BLaER1 treated with 17β-estradiol and CSF1 and Interleukin-3, amounts not matched to agents 10 nM and 100 nM (cell line): ENCODE measurements around the gene STMN3.
"Not testable (repeated sequence)": the region's sequence is repeated elsewhere in the genome, so short reads cannot be mapped to it uniquely, and the experiment has no call there.

Experiments used
- H3K27ac ChIP-seq, 11 experiments: shearing (Covaris generic); formaldehyde crosslinking; 2 replicates each; pipeline ENCODE4 v1.8.1; 2022
- H3K27me3 ChIP-seq, 11 experiments: shearing (Covaris generic); formaldehyde crosslinking; 2 replicates each; pipeline ENCODE4 v1.8.1; 2022
- H3K36me3 ChIP-seq, 11 experiments: shearing (Covaris generic); formaldehyde crosslinking; 2 replicates each; pipeline ENCODE4 v1.8.1; 2022
- H3K4me1 ChIP-seq, 10 experiments: shearing (Covaris generic); formaldehyde crosslinking; 2 replicates each; pipeline ENCODE4 v1.8.1; 2022
- H3K4me2 ChIP-seq, 11 experiments: shearing (Covaris generic); formaldehyde crosslinking; 2 replicates each; pipeline ENCODE4 v1.8.1; 2022
- H3K4me3 ChIP-seq, 10 experiments: shearing (Covaris generic); formaldehyde crosslinking; 2 replicates each; pipeline ENCODE4 v1.8.1; 2022
- H3K9ac ChIP-seq, 11 experiments: shearing (Covaris generic); formaldehyde crosslinking; 2 replicates each; pipeline ENCODE4 v1.8.1; 2022
- H3K9me3 ChIP-seq, 11 experiments: shearing (Covaris generic); formaldehyde crosslinking; replicated peaks in 1 of 11; 2 replicates each; pipeline ENCODE4 v1.8.1; 2022
- H4K20me1 ChIP-seq, 11 experiments: shearing (Covaris generic); formaldehyde crosslinking; 2 replicates each; pipeline ENCODE4 v1.8.1; 2022
- Cebpa-rat ChIP-seq, 11 experiments: shearing (Covaris generic); IDR thresholded peaks; 2 replicates each; pipeline ENCODE4 v1.8.1; 2022

Gene STMN3

DNA sequence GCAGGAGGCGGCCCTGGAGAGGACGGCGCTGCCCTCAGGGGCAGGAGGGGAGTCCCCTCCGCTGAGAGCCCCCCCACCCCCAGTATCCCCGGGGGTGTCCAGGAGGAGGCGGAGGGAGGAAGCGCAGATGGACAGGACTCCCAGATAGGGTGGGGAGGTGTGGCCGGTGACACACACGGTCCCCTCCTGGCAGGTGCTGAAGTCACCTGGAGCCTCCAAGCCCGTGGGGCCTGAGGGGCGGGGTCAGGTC, 1.4 kb downstream of the STMN3 start:
- Histone ChIP-seq H3K4me1 (peaks cover 31 to 66% (median 61%) of the 10 kb centered on the region in 10 experiments), H3K4me3 (peak overlapping the region; percentile 66 to 94 (median 88)), H4K20me1 (peaks cover 0 to 49% (median 45%) of the 10 kb centered on the region in 11 experiments; a peak in 20 of 22 replicates), H3K4me2 (peak overlapping the region; percentile 93 to 99 (median 98)), H3K27ac (peak overlapping the region in 8 of 11 experiments; percentile 73 to 82 (median 79); a peak in 11 of 22 replicates), H3K27me3 (peaks cover 0 to 10% (median 0%) of the 10 kb centered on the region in 11 experiments; a peak in 2 of 22 replicates), H3K36me3 (peaks cover 0 to 14% (median 11%) of the 10 kb centered on the region in 11 experiments; a peak in 8 of 22 replicates), H3K9ac (peak overlapping the region; percentile 69 to 89 (median 82); a peak in 19 of 22 replicates), H3K9me3 (no peaks in the 10 kb centered on the region)
- TF ChIP-seq Cebpa-rat (IDR thresholded peaks at IDR 0.05) = no peak

DNA sequence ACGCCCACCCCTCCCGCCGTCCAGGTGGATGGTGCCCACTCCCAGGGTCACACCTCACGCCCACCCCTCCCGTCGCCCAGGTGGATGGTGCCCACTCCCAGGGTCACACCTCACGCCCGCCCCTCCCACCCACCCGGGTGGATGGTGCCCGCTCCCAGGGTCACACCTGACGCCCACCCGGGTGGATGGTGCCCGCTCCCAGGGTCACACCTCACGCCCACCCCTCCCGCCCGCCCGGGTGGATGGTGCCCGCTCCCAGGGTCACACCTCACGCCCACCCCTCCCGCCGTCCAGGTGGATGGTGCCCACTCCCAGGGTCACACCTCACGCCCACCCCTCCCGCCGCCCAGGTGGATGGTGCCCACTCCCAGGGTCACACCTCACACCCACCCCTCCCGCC, 2.7 kb downstream of the STMN3 start:
- not testable (repeated sequence) for H3K27ac ChIP-seq, H3K9me3 ChIP-seq, H3K9ac ChIP-seq, H3K4me2 ChIP-seq, H3K4me3 ChIP-seq
- Histone ChIP-seq H3K36me3 (peaks cover 0 to 21% (median 12%) of the 10 kb centered on the region in 11 experiments; a peak in 8 of 22 replicates), H3K27me3 (peaks cover 0 to 10% (median 0%) of the 10 kb centered on the region in 11 experiments; a peak in 2 of 22 replicates), H3K4me1 (peaks cover 25 to 64% (median 48%) of the 10 kb centered on the region in 10 experiments), H4K20me1 (peaks cover 0 to 50% (median 45%) of the 10 kb centered on the region in 11 experiments; a peak in 20 of 22 replicates)

DNA sequence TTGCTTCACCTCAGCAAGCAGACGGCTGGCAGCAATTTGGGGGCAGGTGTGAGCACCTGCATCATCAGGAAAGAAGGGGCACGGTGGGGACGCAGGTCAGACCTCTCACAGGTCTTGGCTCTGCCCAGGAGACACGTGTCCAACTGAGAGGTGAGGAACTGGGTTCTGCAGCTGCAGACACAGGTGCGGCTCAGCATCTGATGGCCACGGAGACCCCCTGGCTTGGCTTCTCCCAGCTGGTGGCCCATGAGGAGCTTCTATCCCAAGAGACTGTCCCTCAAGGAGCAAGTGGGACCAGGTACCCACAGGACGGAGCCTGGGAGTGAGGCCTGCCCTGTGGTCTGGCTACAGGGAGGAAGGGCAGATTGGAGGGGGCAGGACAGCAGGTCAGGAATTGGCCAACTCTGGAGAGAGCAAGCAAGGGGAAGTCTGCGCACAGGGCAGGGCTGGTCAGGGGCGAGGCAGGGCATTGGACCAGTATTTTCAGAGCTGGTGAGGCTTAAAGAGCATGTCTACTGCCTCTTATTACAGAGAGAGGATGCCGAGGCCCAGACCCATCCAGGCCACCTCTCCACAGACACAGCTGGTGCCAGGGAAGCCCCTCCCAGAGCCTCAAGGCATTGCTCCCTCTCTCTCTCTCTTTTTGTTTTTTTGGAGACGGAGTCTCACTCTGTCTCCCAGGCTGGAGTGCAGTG, 4.2 kb downstream of the STMN3 start:
- peaks cover 0 to 25% (median 12%) of the 10 kb centered on the region in 11 experiments; a peak in 14 of 22 replicates for H3K36me3 ChIP-seq

DNA sequence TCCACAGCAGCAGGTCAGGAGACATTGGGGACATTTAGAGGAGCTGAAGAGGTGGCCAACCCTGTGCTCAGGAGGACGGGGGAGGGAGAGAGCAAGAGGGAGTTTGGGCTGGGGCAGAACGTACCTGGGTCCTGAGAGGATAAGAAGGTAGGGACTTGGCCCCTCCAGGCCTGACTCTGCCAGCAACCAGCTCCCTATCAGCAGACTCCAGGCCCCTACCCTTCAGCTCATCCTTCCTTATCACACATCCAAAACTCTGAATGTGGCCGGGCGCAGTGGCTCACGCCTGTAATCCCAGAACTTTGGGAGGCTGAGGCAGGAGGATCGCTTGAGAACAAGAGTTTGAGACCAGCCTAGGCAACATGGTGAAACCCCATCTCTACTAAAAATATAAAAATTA, 5.0 kb downstream of the STMN3 start:
- Histone ChIP-seq H3K27ac (no peak overlapping the region), H3K4me2 (peak overlapping the region in 1 of 11 experiments; percentile 36; a peak in 1 of 22 replicates), H3K4me1 (peaks cover 8 to 47% (median 31%) of the 10 kb centered on the region in 10 experiments; a peak in 19 of 20 replicates), H3K36me3 (peaks cover 0 to 34% (median 13%) of the 10 kb centered on the region in 11 experiments; a peak in 15 of 22 replicates), H3K9me3 (no peaks in the 10 kb centered on the region), H4K20me1 (peaks cover 0 to 50% (median 45%) of the 10 kb centered on the region in 11 experiments; a peak in 20 of 22 replicates), H3K9ac (0 out of 22 replicates have a peak overlapping the region, but pooled peaks of 1 of the 11 experiments have one; percentile 24), H3K27me3 (peaks cover 0 to 10% (median 0%) of the 10 kb centered on the region in 11 experiments; a peak in 2 of 22 replicates), H3K4me3 (no peak overlapping the region)
- TF ChIP-seq Cebpa-rat (IDR thresholded peaks at IDR 0.05) = no peak

More for the DNA sequence above, 4.2 kb downstream of the STMN3 start:
- Histone ChIP-seq H3K4me1 (peaks cover 14 to 50% (median 33%) of the 10 kb centered on the region in 10 experiments; a peak in 19 of 20 replicates), H3K9ac (peak overlapping the region in 4 of 11 experiments; percentile 13 to 34 (median 32); a peak in 3 of 22 replicates), H3K27ac (no peak overlapping the region), H3K27me3 (peaks cover 0 to 10% (median 0%) of the 10 kb centered on the region in 11 experiments; a peak in 2 of 22 replicates), H3K9me3 (no peaks in the 10 kb centered on the region), H3K4me2 (peak overlapping the region in 6 of 11 experiments; percentile 15 to 41 (median 36); a peak in 7 of 22 replicates), H4K20me1 (peaks cover 0 to 50% (median 45%) of the 10 kb centered on the region in 11 experiments; a peak in 20 of 22 replicates), H3K4me3 (no peak overlapping the region)
- TF ChIP-seq Cebpa-rat (IDR thresholded peaks at IDR 0.05) = no peak

DNA sequence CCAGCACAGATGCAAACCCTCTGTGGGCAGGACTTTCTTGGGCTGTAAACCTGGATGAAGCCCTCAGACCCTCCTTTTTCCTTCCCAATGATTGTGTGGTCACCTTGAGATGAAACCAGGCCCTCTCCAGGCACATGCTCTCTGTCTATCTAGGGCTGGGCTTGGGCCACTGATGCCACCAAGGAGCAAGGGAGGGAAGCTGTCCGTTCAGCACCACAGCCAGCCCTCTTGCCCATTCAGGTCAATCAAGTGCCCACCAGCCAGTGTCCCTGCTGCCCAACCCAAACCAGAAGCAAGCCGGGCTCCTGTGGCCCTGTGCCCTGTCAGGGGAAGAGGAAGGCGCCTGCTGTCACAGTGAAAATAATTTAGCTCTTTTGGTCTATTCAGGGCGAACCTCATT, 8.0 kb downstream of the STMN3 start:
- Histone ChIP-seq H3K4me1 (peaks cover 12 to 51% (median 32%) of the 10 kb centered on the region in 10 experiments), H3K27ac (no peak overlapping the region), H3K27me3 (0 out of 22 replicates have a peak, but pooled peaks cover 0 to 7% (median 0%) of the 10 kb centered on the region in 11 experiments), H3K4me3 (no peak overlapping the region), H3K9ac (no peak overlapping the region), H4K20me1 (peaks cover 0 to 32% (median 23%) of the 10 kb centered on the region in 11 experiments; a peak in 19 of 22 replicates), H3K9me3 (no peaks in the 10 kb centered on the region), H3K36me3 (peaks cover 0 to 36% (median 13%) of the 10 kb centered on the region in 11 experiments; a peak in 15 of 22 replicates), H3K4me2 (no peak overlapping the region)
- no peak for TF ChIP-seq Cebpa-rat (IDR thresholded peaks at IDR 0.05)

DNA sequence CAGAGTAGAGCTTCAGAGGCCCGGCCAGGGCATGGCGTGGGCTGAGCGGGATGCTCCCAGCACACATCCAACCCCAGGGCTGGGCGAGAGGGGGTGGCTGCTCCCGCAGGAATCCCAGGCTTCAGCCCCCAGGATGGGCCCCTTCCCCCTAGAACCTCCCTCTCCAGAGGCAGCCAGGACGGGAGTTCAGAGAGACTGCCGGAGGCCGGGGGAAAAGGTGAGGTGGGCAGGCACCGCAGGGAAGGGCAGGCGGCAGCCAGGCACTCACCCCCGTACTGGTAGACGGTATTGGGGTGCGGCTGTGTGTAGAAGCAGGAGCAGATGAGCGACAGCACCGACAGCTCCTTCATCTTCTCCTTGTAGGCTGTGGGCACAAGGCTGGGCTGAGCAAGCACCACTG, 9.3 kb downstream of the STMN3 start:
- Histone ChIP-seq H4K20me1 (peaks cover 0 to 29% (median 15%) of the 10 kb centered on the region in 11 experiments; a peak in 19 of 22 replicates), H3K27ac (no peak overlapping the region), H3K4me3 (no peak overlapping the region), H3K36me3 (peaks cover 0 to 32% (median 11%) of the 10 kb centered on the region in 11 experiments; a peak in 15 of 22 replicates), H3K4me1 (peaks cover 25 to 58% (median 40%) of the 10 kb centered on the region in 10 experiments), H3K9ac (0 out of 22 replicates have a peak overlapping the region, but pooled peaks of 2 of the 11 experiments have one; percentile 9 to 10), H3K4me2 (peak overlapping the region in 9 of 11 experiments; percentile 86 to 99 (median 98); a peak in 15 of 22 replicates), H3K27me3 (0 out of 22 replicates have a peak, but pooled peaks cover 0 to 7% (median 0%) of the 10 kb centered on the region in 11 experiments), H3K9me3 (no peaks in the 10 kb centered on the region)
- no peak for TF ChIP-seq Cebpa-rat (IDR thresholded peaks at IDR 0.05)

DNA sequence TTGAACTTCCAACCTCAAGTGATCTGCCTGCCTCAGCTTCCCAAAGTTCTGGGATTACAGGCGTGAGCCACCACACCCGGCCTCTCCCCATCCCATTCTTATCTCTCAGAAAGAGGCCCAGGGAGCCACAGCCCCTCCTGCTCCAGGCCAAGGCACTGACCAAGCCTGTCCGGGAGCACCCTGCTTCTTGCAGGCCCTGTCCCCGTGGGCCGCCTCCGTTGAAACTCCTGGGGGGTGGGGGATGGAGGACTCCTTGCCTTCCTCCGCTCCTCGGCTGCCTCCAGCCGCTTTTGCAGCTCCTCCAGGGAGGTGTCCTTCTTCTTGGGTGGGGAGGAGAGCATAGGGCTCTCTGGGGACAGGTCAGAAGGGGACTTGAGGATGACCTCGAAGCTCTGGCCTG, 9.7 kb downstream of the STMN3 start:
- Histone ChIP-seq H3K27ac (no peak overlapping the region), H3K36me3 (peaks cover 0 to 28% (median 7%) of the 10 kb centered on the region in 11 experiments; a peak in 15 of 22 replicates), H3K4me1 (peaks cover 28 to 58% (median 40%) of the 10 kb centered on the region in 10 experiments), H4K20me1 (peaks cover 0 to 24% (median 11%) of the 10 kb centered on the region in 11 experiments; a peak in 19 of 22 replicates), H3K9ac (peak overlapping the region in 3 of 11 experiments; percentile 58 to 71 (median 60); a peak in 2 of 22 replicates), H3K4me3 (0 out of 20 replicates have a peak overlapping the region, but pooled peaks of 1 of the 10 experiments have one; percentile 58), H3K9me3 (no peaks in the 10 kb centered on the region), H3K4me2 (peak overlapping the region in 9 of 11 experiments; percentile 86 to 99 (median 98); a peak in 17 of 22 replicates), H3K27me3 (0 out of 22 replicates have a peak, but pooled peaks cover 0 to 7% (median 0%) of the 10 kb centered on the region in 11 experiments)
- TF ChIP-seq Cebpa-rat (IDR thresholded peaks at IDR 0.05) = no peak

DNA sequence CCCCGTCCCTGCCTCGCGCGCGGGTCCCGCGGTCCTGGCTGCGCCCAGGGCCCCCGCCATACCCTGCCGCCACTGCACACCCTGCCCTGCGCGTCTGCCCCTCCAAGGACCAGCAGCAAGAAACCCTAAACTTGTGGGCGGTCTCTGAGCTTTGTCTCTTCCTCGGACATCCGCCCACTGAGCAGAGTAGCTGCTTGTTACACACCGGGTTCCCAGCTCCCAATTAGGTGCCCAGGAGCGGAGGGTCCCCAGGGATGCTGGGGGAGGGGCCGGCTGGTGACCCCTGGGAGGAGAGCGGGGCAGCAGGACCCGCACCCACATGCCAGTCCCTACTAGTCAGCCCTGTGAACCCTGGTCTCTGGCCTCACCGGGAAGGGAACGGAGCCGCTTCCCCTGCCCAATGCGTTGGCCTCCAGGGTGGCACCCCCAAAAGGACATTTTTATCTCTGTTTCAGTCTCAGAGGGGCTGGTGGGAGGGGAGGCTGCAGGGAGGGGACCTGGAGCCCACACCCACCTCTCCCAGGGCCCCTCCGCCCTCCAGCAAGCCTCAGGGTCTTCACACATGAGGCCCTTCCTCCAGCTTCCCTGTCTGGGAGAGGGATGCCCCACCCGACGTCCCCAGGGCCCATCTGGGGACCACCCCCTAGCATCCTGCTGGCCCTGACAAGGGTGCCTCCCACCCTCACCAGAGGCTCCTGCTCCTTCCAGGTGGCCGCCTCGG, 10.5 kb downstream of the STMN3 start:
- H3K27me3 ChIP-seq = 0 out of 22 replicates have a peak, but pooled peaks cover 0 to 7% (median 0%) of the 10 kb centered on the region in 11 experiments
- H3K4me2 ChIP-seq = peak overlapping the region; percentile 86 to 99 (median 98)
- H3K27ac ChIP-seq = peak overlapping the region in 7 of 11 experiments; percentile 11 to 57 (median 47); a peak in 9 of 22 replicates
- H4K20me1 ChIP-seq = peaks cover 0 to 17% (median 5%) of the 10 kb centered on the region in 11 experiments; a peak in 13 of 22 replicates
- H3K9me3 ChIP-seq = no peaks in the 10 kb centered on the region
- peak overlapping the region; percentile 50 to 68 (median 58) for H3K4me3 ChIP-seq
- H3K36me3 ChIP-seq = peaks cover 0 to 22% (median 0%) of the 10 kb centered on the region in 11 experiments; a peak in 14 of 22 replicates
- peak overlapping the region; percentile 30 to 71 (median 58); a peak in 17 of 22 replicates for H3K9ac ChIP-seq
- peaks cover 33 to 64% (median 42%) of the 10 kb centered on the region in 10 experiments for H3K4me1 ChIP-seq
- no peak for TF ChIP-seq Cebpa-rat (IDR thresholded peaks at IDR 0.05)
